Activated CD4-positive, alpha-beta T cell treated with anti-CD3 and anti-CD28 coated beads, Interleukin-2, amount 50 U/mL, for 24 hours (primary cell): ENCODE measurements around the gene PDZRN3.

Experiments used
- DNase-seq, 2 donors: peaks; one replicate each; pipeline ENCODE4 v3.0.0-alpha.2; 2020; ENCODE audit warnings: low read depth in 1 of 2, low spot score in 1 of 2

Gene PDZRN3

GRCh38 chr3:73559749-73560148 is 65.0 kb downstream of the PDZRN3 start:
- no peak for DNase-seq

GRCh38 chr3:73558727-73559075 is 66.0 kb downstream of the PDZRN3 start:
- DNase-seq = no peak

GRCh38 chr3:73557986-73558726 is 66.6 kb downstream of the PDZRN3 start:
- no peak for DNase-seq

DNA sequence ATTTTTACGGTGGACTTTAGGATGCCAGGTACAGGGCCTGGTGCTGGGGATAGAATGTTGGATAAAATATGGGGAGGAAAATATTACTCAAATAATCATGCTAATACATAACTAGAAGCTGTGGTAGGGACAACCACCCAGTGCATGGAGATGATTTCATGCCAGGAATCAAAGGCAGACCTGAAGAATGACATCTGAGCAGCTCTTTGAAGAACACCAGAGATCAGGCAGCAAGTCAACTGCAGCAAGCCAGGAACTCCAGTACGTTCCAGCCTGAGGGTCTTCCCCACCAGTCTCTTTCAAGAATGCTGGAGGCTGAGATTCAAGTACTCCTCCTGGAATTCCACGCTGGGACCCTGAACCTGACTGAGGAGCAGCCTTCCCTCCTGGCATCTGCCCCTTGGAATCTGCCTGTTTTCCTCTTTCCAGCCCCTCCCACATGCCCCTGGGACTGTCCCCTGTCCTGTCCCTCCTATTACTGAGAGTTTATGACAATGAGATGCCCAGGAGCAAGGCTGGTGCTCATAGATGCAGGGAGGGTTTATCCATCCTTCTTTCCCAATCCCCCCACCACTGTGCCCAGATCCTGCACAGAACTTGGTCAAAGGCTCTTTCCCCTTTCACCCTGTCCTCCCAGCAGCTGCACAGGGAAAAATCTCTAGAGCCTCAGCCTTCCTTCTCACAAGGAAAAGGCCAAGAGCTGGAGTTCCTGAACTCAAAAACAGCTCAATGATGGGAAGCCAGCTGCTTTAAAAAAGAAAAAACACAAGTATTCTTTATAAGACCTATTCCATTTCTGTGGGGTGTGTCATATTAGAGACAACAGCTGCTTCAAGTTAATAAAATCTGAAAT is 68.0 kb downstream of the PDZRN3 start:
- no peak for DNase-seq

DNA sequence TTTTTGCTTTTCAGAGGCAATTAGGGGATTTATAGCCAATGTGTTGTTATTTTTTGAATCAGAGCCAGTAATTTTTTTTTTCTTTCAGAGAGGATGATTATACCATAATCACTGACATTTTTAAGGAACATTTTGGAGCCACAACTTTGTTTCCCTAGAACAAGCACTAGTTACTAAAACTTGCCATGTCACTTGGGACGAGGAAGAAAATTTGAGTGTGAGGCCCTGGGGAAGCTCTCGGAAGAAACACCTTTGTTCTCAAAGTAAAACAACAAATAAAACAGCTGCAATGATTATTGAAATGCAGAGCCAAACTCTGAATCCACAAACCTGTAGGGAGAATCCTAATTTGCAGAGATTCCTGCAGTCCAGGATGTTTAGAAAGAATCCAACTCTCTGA is 69.7 kb downstream of the PDZRN3 start:
- DNase-seq = no peak

GRCh38 chr3:73552700-73553099 is 72.0 kb downstream of the PDZRN3 start:
- no peak for DNase-seq

- no peak for DNase-seq
Observed at GRCh38 chr3:73550032-73550431, 74.7 kb downstream of the PDZRN3 start.

DNA sequence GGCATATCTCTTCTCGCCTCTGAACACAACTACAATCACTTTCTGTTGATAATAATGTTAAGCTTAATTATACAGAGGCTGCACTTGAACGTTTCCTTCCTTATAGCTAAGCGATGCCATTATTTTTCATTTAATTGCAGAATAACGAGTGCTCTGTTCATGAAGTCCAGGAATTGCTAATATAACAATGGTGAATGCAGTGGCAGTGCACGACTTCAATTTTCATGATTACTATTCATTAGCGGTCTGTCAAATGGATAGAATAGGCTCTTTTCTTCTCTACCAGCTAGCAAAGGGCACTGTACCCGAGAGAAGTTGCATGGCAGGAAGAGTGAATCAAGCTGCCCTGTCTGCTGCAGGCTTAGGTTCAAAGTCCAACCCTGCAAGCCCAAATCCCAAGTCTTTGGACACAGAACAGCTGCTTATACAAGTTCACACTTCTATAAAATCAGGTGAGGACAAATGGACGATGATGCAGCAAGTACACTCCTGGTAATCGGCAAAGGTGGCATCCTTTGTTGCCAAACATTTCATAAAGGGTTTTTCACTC is 75.6 kb downstream of the PDZRN3 start:
- DNase-seq = no peak

- DNase-seq = no peak
Observed at GRCh38 chr3:73548436-73548835, 76.3 kb downstream of the PDZRN3 start.

- DNase-seq = no peak
Observed at GRCh38 chr3:73547427-73548248, 77.1 kb downstream of the PDZRN3 start.

DNA sequence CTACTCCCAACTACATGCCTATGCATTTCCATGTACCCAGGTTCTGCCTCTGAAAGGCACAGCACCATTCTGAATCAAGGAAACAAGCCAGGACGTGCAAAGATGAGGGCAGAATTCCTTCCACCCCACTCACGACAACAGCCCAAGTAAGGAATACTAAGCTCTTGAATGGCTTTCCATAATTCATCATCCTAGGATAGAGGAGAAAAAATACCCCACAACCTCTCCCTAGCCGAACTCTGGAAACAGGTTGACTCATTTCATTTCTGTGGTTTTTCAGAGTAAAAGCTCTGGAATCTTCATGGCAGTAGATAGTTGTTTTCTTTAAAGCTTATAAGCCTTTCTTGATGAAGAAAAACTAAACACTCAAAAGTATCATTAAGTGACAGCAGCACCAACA is 77.8 kb downstream of the PDZRN3 start:
- DNase-seq = no peak

GRCh38 chr3:73543412-73543811 is 81.3 kb downstream of the PDZRN3 start:
- no peak for DNase-seq

GRCh38 chr3:73542136-73542535 is 82.6 kb downstream of the PDZRN3 start:
- DNase-seq = no peak

DNA sequence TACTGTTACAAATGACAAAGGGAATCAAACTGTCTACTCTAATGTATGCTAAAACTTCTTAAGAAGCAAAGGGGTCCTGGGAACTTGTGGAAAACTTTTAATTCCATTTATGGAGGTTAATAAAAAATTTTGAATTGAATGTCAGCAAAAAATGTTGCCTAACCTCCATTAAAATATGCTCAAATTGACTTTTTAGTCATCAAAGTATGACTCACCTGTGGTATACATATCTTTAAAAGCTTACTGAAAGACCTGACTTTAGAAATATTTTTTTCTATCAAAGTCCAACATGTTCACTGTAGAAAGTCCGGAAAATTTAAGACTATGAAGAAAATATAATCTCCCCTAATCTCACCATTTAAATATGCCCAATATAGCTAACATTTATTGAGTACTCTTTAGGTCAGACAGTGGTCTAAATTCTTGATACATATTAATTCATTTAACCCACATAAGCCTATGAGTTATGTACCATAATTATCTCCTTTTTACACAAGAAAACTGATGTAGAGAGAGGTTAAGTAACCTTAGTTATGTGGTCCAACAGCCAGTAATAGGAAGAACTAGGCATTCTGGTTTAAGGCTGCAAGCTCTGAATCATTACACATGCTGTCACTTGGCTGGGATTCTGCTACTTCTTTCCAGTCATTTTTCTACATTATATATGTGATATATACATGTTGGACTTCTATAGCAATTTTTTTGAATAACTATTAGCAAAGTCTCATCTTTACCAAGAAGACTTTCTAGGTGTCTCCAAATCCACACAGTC is 83.6 kb downstream of the PDZRN3 start:
- DNase-seq = no peak

- no peak for DNase-seq
Observed at GRCh38 chr3:73538486-73538885, 86.3 kb downstream of the PDZRN3 start.

GRCh38 chr3:73536952-73537351 is 87.8 kb downstream of the PDZRN3 start:
- no peak for DNase-seq

DNA sequence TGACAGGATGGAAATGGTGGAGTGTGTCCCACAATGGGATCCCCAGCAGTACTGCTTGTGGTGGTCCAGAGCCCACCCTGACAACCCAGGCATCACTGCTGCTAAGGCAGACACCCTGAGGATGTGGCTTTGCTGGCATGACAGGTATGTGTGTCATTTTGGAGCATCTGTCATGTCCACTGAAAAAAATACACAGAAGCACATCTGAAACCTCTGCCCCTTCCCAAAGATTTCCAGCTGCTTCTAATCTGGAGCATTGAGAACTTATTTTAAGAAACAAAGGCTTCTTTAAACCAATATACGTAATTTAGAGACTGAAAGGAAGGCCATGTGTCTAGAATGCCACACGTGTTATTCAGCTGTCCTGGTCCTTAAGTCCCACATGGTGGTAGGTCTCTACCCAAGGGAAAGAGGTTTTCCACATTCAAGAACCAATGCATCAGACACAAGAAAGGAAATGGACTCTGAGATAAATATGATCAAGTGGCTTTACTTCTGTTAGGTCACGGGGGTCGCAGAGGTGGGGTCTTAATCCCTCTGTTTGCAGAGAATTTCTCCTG is 88.3 kb downstream of the PDZRN3 start:
- no peak for DNase-seq

- no peak for DNase-seq
Observed at GRCh38 chr3:73535931-73536330, 88.8 kb downstream of the PDZRN3 start.

GRCh38 chr3:73535137-73535536 is 89.6 kb downstream of the PDZRN3 start:
- DNase-seq = no peak

GRCh38 chr3:73530022-73530396 is 94.7 kb downstream of the PDZRN3 start:
- DNase-seq = no peak
